WTC11 (cell line): ENCODE results near the gene TOP2B.

Experiments
- ATF3 ChIP-seq: sonication (generic); formaldehyde crosslinking; conservative IDR thresholded peaks from 2 replicates; pipeline ENCODE4 v1.8.1; 2022; ENCODE audit warnings: mild to moderate bottlenecking, missing genetic modification reagents
- CTCF ChIP-seq: fragments of 200-600 bp; IDR thresholded peaks from 2 replicates; pipeline ENCODE4 v1.8.0; 2022; ENCODE audit warnings: antibody characterized with exemption
- ESRRA ChIP-seq: sonication (generic); formaldehyde crosslinking; IDR thresholded peaks from 2 replicates; pipeline ENCODE4 v1.8.1; 2022; ENCODE audit warnings: mild to moderate bottlenecking, missing genetic modification reagents, borderline replicate concordance
- GABPB1 ChIP-seq: sonication (generic); formaldehyde crosslinking; IDR thresholded peaks from 2 replicates; pipeline ENCODE4 v1.8.1; 2023; ENCODE audit warnings: mild to moderate bottlenecking, missing genetic modification reagents
- GTF2I ChIP-seq: fragments of 250-450 bp; sonication (Bioruptor Pico); conservative IDR thresholded peaks from 2 replicates; pipeline ENCODE4 v1.4.0; 2021; ENCODE audit warnings: mild to moderate bottlenecking
- HMGXB4 ChIP-seq: sonication (generic); formaldehyde crosslinking; IDR thresholded peaks from 2 replicates; pipeline ENCODE4 v1.8.1; 2023; ENCODE audit warnings: mild to moderate bottlenecking, moderate library complexity, missing genetic modification reagents
- JUN ChIP-seq: sonication (generic); formaldehyde crosslinking; IDR thresholded peaks from 2 replicates; pipeline ENCODE4 v1.8.0; 2023; ENCODE audit warnings: mild to moderate bottlenecking, missing genetic modification reagents
- RORB ChIP-seq: fragments of 250-450 bp; sonication (Bioruptor Pico); IDR thresholded peaks from 2 replicates; pipeline ENCODE4 v1.9.0; 2021; ENCODE audit warnings: mild to moderate bottlenecking
- SP1 ChIP-seq: sonication (generic); formaldehyde crosslinking; conservative IDR thresholded peaks from 2 replicates; pipeline ENCODE4 v1.8.1; 2022; ENCODE audit warnings: missing genetic modification reagents
- ZNF263 ChIP-seq: sonication (generic); formaldehyde crosslinking; IDR thresholded peaks from 2 replicates; pipeline ENCODE4 v1.8.1; 2022; ENCODE audit warnings: low read depth, mild to moderate bottlenecking, moderate library complexity, missing genetic modification reagents
- ZNF532 ChIP-seq: fragments of 250-450 bp; sonication (Bioruptor Pico); IDR thresholded peaks from 2 replicates; pipeline ENCODE4 v1.9.0; 2021; ENCODE audit warnings: mild to moderate bottlenecking, borderline replicate concordance
- TF ChIP-seq, protein P1 (sequence below): sonication (generic); formaldehyde crosslinking; IDR thresholded peaks from 2 replicates; pipeline ENCODE4 v1.8.1; 2023; ENCODE audit warnings: mild to moderate bottlenecking, missing genetic modification reagents
- TF ChIP-seq, protein P2 (sequence below): sonication (generic); formaldehyde crosslinking; IDR thresholded peaks from 2 replicates; pipeline ENCODE4 v1.8.0; 2023; ENCODE audit warnings: mild to moderate bottlenecking, missing genetic modification reagents
- TF ChIP-seq, protein P3 (sequence below): sonication (generic); formaldehyde crosslinking; IDR thresholded peaks from 2 replicates; pipeline ENCODE4 v1.8.1; 2022; ENCODE audit warnings: missing genetic modification reagents, borderline replicate concordance

DNA sequence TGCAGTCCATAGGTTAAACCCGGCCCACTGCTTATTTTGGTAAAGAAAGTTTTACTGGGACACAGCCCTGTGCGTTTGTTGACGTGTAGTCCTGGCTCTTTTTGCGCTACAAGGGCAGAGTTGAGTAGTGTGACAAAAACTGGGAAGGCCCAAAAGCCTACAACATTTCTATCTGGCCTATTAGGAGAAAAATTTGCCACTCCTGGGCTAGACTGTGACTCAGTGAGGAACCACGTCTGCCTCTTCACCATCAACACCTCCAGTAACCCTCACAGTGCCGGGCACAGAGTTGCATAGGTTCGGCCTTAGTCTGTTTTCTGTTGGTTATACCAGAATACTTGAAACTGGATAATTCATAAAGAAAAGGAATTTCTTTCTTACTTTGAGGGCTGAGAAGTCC is 110.3 kb downstream of the TOP2B start:
- TF ChIP-seq, protein P1, sequence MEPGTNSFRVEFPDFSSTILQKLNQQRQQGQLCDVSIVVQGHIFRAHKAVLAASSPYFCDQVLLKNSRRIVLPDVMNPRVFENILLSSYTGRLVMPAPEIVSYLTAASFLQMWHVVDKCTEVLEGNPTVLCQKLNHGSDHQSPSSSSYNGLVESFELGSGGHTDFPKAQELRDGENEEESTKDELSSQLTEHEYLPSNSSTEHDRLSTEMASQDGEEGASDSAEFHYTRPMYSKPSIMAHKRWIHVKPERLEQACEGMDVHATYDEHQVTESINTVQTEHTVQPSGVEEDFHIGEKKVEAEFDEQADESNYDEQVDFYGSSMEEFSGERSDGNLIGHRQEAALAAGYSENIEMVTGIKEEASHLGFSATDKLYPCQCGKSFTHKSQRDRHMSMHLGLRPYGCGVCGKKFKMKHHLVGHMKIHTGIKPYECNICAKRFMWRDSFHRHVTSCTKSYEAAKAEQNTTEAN = no peak
- TF ChIP-seq ESRRA (CRISPR knock-in tag) = no peak
- TF ChIP-seq CTCF = no peak
- TF ChIP-seq ZNF532 (CRISPR knock-in tag) = no peak
- no peak for TF ChIP-seq ZNF263 (CRISPR knock-in tag)
- TF ChIP-seq ATF3 (CRISPR knock-in tag) = no peak
- no peak for TF ChIP-seq GTF2I
- TF ChIP-seq HMGXB4 (CRISPR knock-in tag) = no peak
- TF ChIP-seq SP1 (CRISPR knock-in tag) = no peak
- TF ChIP-seq, protein P2, sequence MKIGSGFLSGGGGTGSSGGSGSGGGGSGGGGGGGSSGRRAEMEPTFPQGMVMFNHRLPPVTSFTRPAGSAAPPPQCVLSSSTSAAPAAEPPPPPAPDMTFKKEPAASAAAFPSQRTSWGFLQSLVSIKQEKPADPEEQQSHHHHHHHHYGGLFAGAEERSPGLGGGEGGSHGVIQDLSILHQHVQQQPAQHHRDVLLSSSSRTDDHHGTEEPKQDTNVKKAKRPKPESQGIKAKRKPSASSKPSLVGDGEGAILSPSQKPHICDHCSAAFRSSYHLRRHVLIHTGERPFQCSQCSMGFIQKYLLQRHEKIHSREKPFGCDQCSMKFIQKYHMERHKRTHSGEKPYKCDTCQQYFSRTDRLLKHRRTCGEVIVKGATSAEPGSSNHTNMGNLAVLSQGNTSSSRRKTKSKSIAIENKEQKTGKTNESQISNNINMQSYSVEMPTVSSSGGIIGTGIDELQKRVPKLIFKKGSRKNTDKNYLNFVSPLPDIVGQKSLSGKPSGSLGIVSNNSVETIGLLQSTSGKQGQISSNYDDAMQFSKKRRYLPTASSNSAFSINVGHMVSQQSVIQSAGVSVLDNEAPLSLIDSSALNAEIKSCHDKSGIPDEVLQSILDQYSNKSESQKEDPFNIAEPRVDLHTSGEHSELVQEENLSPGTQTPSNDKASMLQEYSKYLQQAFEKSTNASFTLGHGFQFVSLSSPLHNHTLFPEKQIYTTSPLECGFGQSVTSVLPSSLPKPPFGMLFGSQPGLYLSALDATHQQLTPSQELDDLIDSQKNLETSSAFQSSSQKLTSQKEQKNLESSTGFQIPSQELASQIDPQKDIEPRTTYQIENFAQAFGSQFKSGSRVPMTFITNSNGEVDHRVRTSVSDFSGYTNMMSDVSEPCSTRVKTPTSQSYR = no peak
- no peak for TF ChIP-seq RORB
- no peak for TF ChIP-seq JUN (CRISPR knock-in tag)
- TF ChIP-seq, protein P3, sequence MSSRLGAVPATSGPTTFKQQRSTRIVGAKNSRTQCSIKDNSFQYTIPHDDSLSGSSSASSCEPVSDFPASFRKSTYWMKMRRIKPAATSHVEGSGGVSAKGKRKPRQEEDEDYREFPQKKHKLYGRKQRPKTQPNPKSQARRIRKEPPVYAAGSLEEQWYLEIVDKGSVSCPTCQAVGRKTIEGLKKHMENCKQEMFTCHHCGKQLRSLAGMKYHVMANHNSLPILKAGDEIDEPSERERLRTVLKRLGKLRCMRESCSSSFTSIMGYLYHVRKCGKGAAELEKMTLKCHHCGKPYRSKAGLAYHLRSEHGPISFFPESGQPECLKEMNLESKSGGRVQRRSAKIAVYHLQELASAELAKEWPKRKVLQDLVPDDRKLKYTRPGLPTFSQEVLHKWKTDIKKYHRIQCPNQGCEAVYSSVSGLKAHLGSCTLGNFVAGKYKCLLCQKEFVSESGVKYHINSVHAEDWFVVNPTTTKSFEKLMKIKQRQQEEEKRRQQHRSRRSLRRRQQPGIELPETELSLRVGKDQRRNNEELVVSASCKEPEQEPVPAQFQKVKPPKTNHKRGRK (CRISPR knock-in tag) = no peak
- TF ChIP-seq GABPB1 = no peak
